Activated B cell treated with CpG ODN at 0.5 μM for 24 hours (primary cell): ENCODE data around the gene ASPHD2. TPM values are rescaled to one million over a fixed set of nuclear protein-coding genes. Genes with fewer than 3 reads are reported as not detected.
"Not testable (repeated sequence)": the region's sequence is repeated elsewhere in the genome, so short reads cannot be mapped to it uniquely, and the experiment has no call there.

Experiments used
- ATAC-seq: fragments of 200-7000 bp; cut with Tn5 transposase; one replicate; pipeline ENCODE4 v1.10.0; 2021; ENCODE audit warnings: low read depth, mild to moderate bottlenecking, moderate library complexity
- CTCF ChIA-PET: fragments of 350-600 bp; sonication (Branson Sonifier 250); formaldehyde crosslinking; loops from one replicate; lab custom pipeline; 2021; ENCODE audit warnings: antibody characterized with exemption; lab: Charles Lee
- POLR2A ChIA-PET: fragments of 350-600 bp; sonication (Branson Sonifier 250); formaldehyde crosslinking; loops from one replicate; lab custom pipeline; 2021; ENCODE audit warnings: antibody characterized with exemption; lab: Charles Lee
- DNase-seq: peaks from one replicate; pipeline ENCODE4 v3.0.0; 2022
- H3K27ac Mint-ChIP-seq: one replicate; pipeline ENCODE4 v1.8.0; 2020; ENCODE audit warnings: mixed read lengths
- H3K27me3 Mint-ChIP-seq: one replicate; pipeline ENCODE4 v1.8.0; 2021; ENCODE audit warnings: mixed read lengths
- H3K36me3 Mint-ChIP-seq: one replicate; pipeline ENCODE4 v1.8.0; 2021; ENCODE audit warnings: low read depth, mixed read lengths
- H3K4me1 Mint-ChIP-seq: one replicate; pipeline ENCODE4 v1.8.0; 2021; ENCODE audit warnings: mixed read lengths
- H3K4me3 Mint-ChIP-seq: one replicate; pipeline ENCODE4 v1.8.0; 2020; ENCODE audit warnings: mild to moderate bottlenecking, mixed read lengths
- H3K9me3 Mint-ChIP-seq: one replicate; pipeline ENCODE4 v1.8.0; 2020; ENCODE audit warnings: mixed read lengths
- CTCF ChIP-seq: fragments of 200-600 bp; IDR thresholded peaks from one replicate; pipeline ENCODE4 v1.8.0; 2022; ENCODE audit warnings: antibody characterized with exemption, mild to moderate bottlenecking
- intact Hi-C: fragments of 100-400 bp; cut with micrococcal nuclease; formaldehyde crosslinking; loops from one replicate; pipeline ENCODE4 v1.15.1; 2024
- total RNA-seq: library from RNA; stranded (reverse); gene quantifications from 2 replicates; pipeline ENCODE4 v1.2.3, GENCODE V29; 2022

The ASPHD2 gene
- total RNA-seq, 1 donor from 2014 or later = 15.5 TPM

- ChIA-PET POLR2A (no interaction called here), CTCF (interaction anchor here (0.7 kb wide), 1 partner anchor 22 kb away, joined by 3 read pairs; no protein-coding TSS in a partner anchor)
- Mint-ChIP-seq H3K9me3 (no peaks in the 10 kb centered on the region), H3K4me3 (no peak overlapping the region), H3K36me3 (peaks cover 58% of the 10 kb centered on the region), H3K4me1 (peaks cover 50% of the 10 kb centered on the region), H3K27me3 (no peaks in the 10 kb centered on the region), H3K27ac (no peak overlapping the region)
- no peak for ATAC-seq
- intact Hi-C loops = no loop called here
- no peak for DNase-seq
- no peak for TF ChIP-seq CTCF
These were observed 8.8 kb downstream of the ASPHD2 start for GRCh38 chr22:26437694-26438392.

GRCh38 chr22:26438776-26439175 lies 9.7 kb downstream of the ASPHD2 start:
- H3K4me1 Mint-ChIP-seq = peaks cover 40% of the 10 kb centered on the region
- peaks cover 59% of the 10 kb centered on the region for H3K36me3 Mint-ChIP-seq
- H3K4me3 Mint-ChIP-seq, H3K9me3 Mint-ChIP-seq, H3K27me3 Mint-ChIP-seq, DNase-seq, POLR2A ChIA-PET, intact Hi-C loops, H3K27ac Mint-ChIP-seq, ATAC-seq: not testable (repeated sequence)
- CTCF ChIA-PET = interaction anchor here (1.6 kb wide), 1 partner anchor 21 kb away, joined by 3 read pairs; no protein-coding TSS in a partner anchor

GRCh38 chr22:26439559-26439958 lies 10.5 kb downstream of the ASPHD2 start:
- H3K4me1 Mint-ChIP-seq = peaks cover 36% of the 10 kb centered on the region
- no peak overlapping the region for H3K4me3 Mint-ChIP-seq
- ATAC-seq (no peak), DNase-seq (no peak)
- no peak overlapping the region for H3K27ac Mint-ChIP-seq
- H3K9me3 Mint-ChIP-seq = no peaks in the 10 kb centered on the region
- POLR2A ChIA-PET = no interaction called here
- no peaks in the 10 kb centered on the region for H3K27me3 Mint-ChIP-seq
- H3K36me3 Mint-ChIP-seq = peaks cover 59% of the 10 kb centered on the region
- TF ChIP-seq CTCF = no peak
- CTCF ChIA-PET = interaction anchor here (1.6 kb wide), 1 partner anchor 20 kb away, joined by 3 read pairs; no protein-coding TSS in a partner anchor
- intact Hi-C loops = no loop called here

GRCh38 chr22:26442086-26442756 lies 13.2 kb downstream of the ASPHD2 start:
- Mint-ChIP-seq H3K27me3 (no peaks in the 10 kb centered on the region), H3K4me1 (peaks cover 15% of the 10 kb centered on the region), H3K9me3 (no peaks in the 10 kb centered on the region), H3K27ac (no peak overlapping the region), H3K4me3 (no peak overlapping the region), H3K36me3 (peaks cover 57% of the 10 kb centered on the region)
- TF ChIP-seq CTCF = no peak
- ChIA-PET POLR2A (no interaction called here), CTCF (interaction anchor here (1.4 kb wide), 1 partner anchor 19 kb away, joined by 4 read pairs; no protein-coding TSS in a partner anchor)
- DNase-seq (no peak), ATAC-seq (no peak)
- intact Hi-C loops = no loop called here

GRCh38 chr22:26443901-26444690 lies 15.0 kb downstream of the ASPHD2 start:
- H3K4me3 Mint-ChIP-seq = no peak overlapping the region
- POLR2A ChIA-PET = interaction anchor here (0.5 kb wide), 1 partner anchor 13 kb away, joined by 3 read pairs; no protein-coding TSS in a partner anchor
- CTCF ChIA-PET = no interaction called here
- H3K9me3 Mint-ChIP-seq = no peaks in the 10 kb centered on the region
- H3K27me3 Mint-ChIP-seq = no peaks in the 10 kb centered on the region
- H3K4me1 Mint-ChIP-seq = peaks cover 15% of the 10 kb centered on the region
- ATAC-seq (no peak), DNase-seq (no peak)
- H3K36me3 Mint-ChIP-seq = peaks cover 60% of the 10 kb centered on the region
- H3K27ac Mint-ChIP-seq = no peak overlapping the region
- no peak for TF ChIP-seq CTCF
- intact Hi-C loops = no loop called here
